Parathyroid adenoma (tissue), 2 donors: Measurements from ENCODE around the gene ARMC9.

ENCODE experiments used
- H2AFZ ChIP-seq: fragments of 300-600 bp; sonication (generic); one replicate; pipeline ENCODE4 v1.7.0; 2017; ENCODE audit warnings: antibody characterized with exemption, mild to moderate bottlenecking
- H3K27ac ChIP-seq: fragments of 300-600 bp; sonication (generic); one replicate; pipeline ENCODE4 v1.7.0; 2017
- H3K27me3 ChIP-seq: fragments of 300-600 bp; sonication (generic); one replicate; pipeline ENCODE4 v1.7.0; 2017; ENCODE audit warnings: low read length; ENCODE audit not compliant: control insufficient read depth, insufficient read depth
- H3K36me3 ChIP-seq: fragments of 300-600 bp; sonication (generic); one replicate; pipeline ENCODE4 v1.7.0; 2017; ENCODE audit warnings: low read length; ENCODE audit not compliant: control insufficient read depth, insufficient read depth
- H3K4me1 ChIP-seq: fragments of 300-600 bp; sonication (generic); one replicate; pipeline ENCODE4 v1.7.0; 2017; ENCODE audit warnings: control low read depth
- H3K4me2 ChIP-seq: fragments of 300-600 bp; sonication (generic); one replicate; pipeline ENCODE4 v1.7.0; 2017; ENCODE audit warnings: low read length
- H3K4me3 ChIP-seq: fragments of 300-600 bp; sonication (generic); one replicate; pipeline ENCODE4 v1.7.0; 2017; ENCODE audit warnings: low read depth, low read length
- H3K79me2 ChIP-seq: fragments of 300-600 bp; sonication (generic); one replicate; pipeline ENCODE4 v1.7.0; 2017; ENCODE audit warnings: control low read depth
- H3K9ac ChIP-seq: fragments of 300-600 bp; sonication (generic); one replicate; pipeline ENCODE4 v1.7.0; 2017; ENCODE audit warnings: mild to moderate bottlenecking
- H3K9me3 ChIP-seq: fragments of 300-600 bp; sonication (generic); one replicate; pipeline ENCODE4 v1.7.0; 2017; ENCODE audit warnings: low read length; ENCODE audit not compliant: control insufficient read depth
- CTCF ChIP-seq: fragments of 300-600 bp; sonication (generic); IDR thresholded peaks from one replicate; pipeline ENCODE4 v1.7.0; 2017; ENCODE audit warnings: antibody characterized with exemption, mild to moderate bottlenecking
- donor health status: primary hyperparathyroidism.

ARMC9 gene

GRCh38 chr2:231384970-231385369, 186.5 kb downstream of the ARMC9 start:
- H2AFZ ChIP-seq = no peak overlapping the region
- H3K9ac ChIP-seq = no peak overlapping the region
- H3K36me3 ChIP-seq = no peaks in the 10 kb centered on the region
- no peaks in the 10 kb centered on the region for H3K27me3 ChIP-seq
- no peaks in the 10 kb centered on the region for H3K79me2 ChIP-seq
- no peaks in the 10 kb centered on the region for H3K4me1 ChIP-seq
- H3K4me3 ChIP-seq = no peak overlapping the region
- no peak for TF ChIP-seq CTCF
- no peak overlapping the region for H3K4me2 ChIP-seq
- no peaks in the 10 kb centered on the region for H3K9me3 ChIP-seq
- H3K27ac ChIP-seq = no peak overlapping the region

GRCh38 chr2:231385429-231385828, 187.0 kb downstream of the ARMC9 start:
- no peak overlapping the region for H2AFZ ChIP-seq
- no peak overlapping the region for H3K4me2 ChIP-seq
- no peak overlapping the region for H3K9ac ChIP-seq
- no peaks in the 10 kb centered on the region for H3K27me3 ChIP-seq
- no peaks in the 10 kb centered on the region for H3K79me2 ChIP-seq
- H3K4me3 ChIP-seq = no peak overlapping the region
- H3K36me3 ChIP-seq = no peaks in the 10 kb centered on the region
- H3K4me1 ChIP-seq = no peaks in the 10 kb centered on the region
- no peak overlapping the region for H3K27ac ChIP-seq
- H3K9me3 ChIP-seq = no peaks in the 10 kb centered on the region
- TF ChIP-seq CTCF = no peak

GRCh38 chr2:231386446-231386845, 188.0 kb downstream of the ARMC9 start:
- Histone ChIP-seq H3K79me2 (no peaks in the 10 kb centered on the region), H3K4me3 (no peak overlapping the region), H3K4me2 (no peak overlapping the region), H3K9me3 (no peaks in the 10 kb centered on the region), H3K36me3 (no peaks in the 10 kb centered on the region), H3K27ac (no peak overlapping the region), H3K27me3 (no peaks in the 10 kb centered on the region), H3K9ac (no peak overlapping the region), H2AFZ (no peak overlapping the region), H3K4me1 (no peaks in the 10 kb centered on the region)
- no peak for TF ChIP-seq CTCF

GRCh38 chr2:231387904-231388724, 189.7 kb downstream of the ARMC9 start:
- no peaks in the 10 kb centered on the region for H3K4me1 ChIP-seq
- H2AFZ ChIP-seq = no peak overlapping the region
- no peaks in the 10 kb centered on the region for H3K27me3 ChIP-seq
- H3K4me3 ChIP-seq = no peak overlapping the region
- no peak overlapping the region for H3K4me2 ChIP-seq
- no peaks in the 10 kb centered on the region for H3K79me2 ChIP-seq
- no peak for TF ChIP-seq CTCF
- H3K27ac ChIP-seq = no peak overlapping the region
- H3K9me3 ChIP-seq = no peaks in the 10 kb centered on the region
- H3K9ac ChIP-seq = no peak overlapping the region
- no peaks in the 10 kb centered on the region for H3K36me3 ChIP-seq
